Measurements from ENCODE around the gene ASIC2.

ASIC2 gene

GRCh38 chr17:33292981-33293867, at the start of gene ASIC2:
ASIC2 (minus strand) TSS chr17:33293295.
- no peak for DNase-seq

- DNase-seq, result no peak
These were observed 48.9 kb upstream of the ASIC2 start for GRCh38 chr17:33342025-33342424.

- no peak for DNase-seq
These were observed 45.1 kb upstream of the ASIC2 start for GRCh38 chr17:33338242-33338641.

- no peak for DNase-seq
These were observed 42.5 kb upstream of the ASIC2 start for GRCh38 chr17:33335491-33336173.

GRCh38 chr17:33334703-33335102, 41.6 kb upstream of the ASIC2 start:
- DNase-seq, result no peak

GRCh38 chr17:33330877-33331276, 37.8 kb upstream of the ASIC2 start:
- DNase-seq, result no peak

- DNase-seq, result no peak
These were observed 35.0 kb upstream of the ASIC2 start for GRCh38 chr17:33328129-33328528.

- no peak for DNase-seq
These were observed 31.6 kb upstream of the ASIC2 start for GRCh38 chr17:33324736-33325135.

GRCh38 chr17:33322063-33322462, 29.0 kb upstream of the ASIC2 start:
- DNase-seq, result no peak

GRCh38 chr17:33318241-33318640, 25.1 kb upstream of the ASIC2 start:
- DNase-seq, result no peak

GRCh38 chr17:33316746-33317145, 23.7 kb upstream of the ASIC2 start:
- no peak for DNase-seq

- no peak for DNase-seq
These were observed 17.2 kb upstream of the ASIC2 start for GRCh38 chr17:33310296-33310695.

- DNase-seq, result no peak
These were observed 10.2 kb upstream of the ASIC2 start for GRCh38 chr17:33303254-33303653.

- no peak for DNase-seq
These were observed 9.3 kb upstream of the ASIC2 start for GRCh38 chr17:33302394-33302793.

GRCh38 chr17:33300241-33300640, 7.1 kb upstream of the ASIC2 start:
- DNase-seq, result no peak

- DNase-seq, result no peak
These were observed 6.0 kb upstream of the ASIC2 start for GRCh38 chr17:33299115-33299514.

GRCh38 chr17:33297643-33298042, 4.5 kb upstream of the ASIC2 start:
- no peak for DNase-seq

GRCh38 chr17:33294994-33295393, 1.9 kb upstream of the ASIC2 start:
- no peak for DNase-seq

- no peak for DNase-seq
These were observed 704 bp downstream of the ASIC2 start for GRCh38 chr17:33292201-33292980.

- no peak for DNase-seq
These were observed 1.6 kb downstream of the ASIC2 start for GRCh38 chr17:33291248-33292200.

- DNase-seq, result no peak
These were observed 2.8 kb downstream of the ASIC2 start for GRCh38 chr17:33290253-33290652.

- no peak for DNase-seq
These were observed 4.1 kb downstream of the ASIC2 start for GRCh38 chr17:33288954-33289353.
